ENCODE data around the gene ZPLD1.

ZPLD1 gene

DNA sequence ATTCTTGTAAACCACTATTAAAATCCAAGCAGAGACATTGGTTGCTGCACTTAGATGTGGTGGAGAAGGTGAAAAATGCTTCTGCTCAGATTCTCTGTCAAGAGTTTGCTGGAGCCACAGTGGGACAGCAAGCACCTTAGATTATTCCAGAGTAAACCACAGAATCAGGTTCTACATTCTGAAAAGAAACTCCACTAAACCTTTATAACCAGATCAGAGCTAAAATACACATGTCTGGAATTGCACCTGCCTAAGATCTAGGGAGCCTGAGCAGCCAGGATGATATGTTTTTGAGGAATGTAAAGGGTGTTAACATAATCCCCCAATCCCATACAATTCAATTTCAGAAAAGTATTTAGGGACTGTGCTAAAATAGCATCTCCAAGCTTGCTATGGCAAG is at the start of gene ZPLD1:
TSS of gene ZPLD1 (plus strand) at position 301 of the 400 bp plus-strand sequence. CDS start 3,473 bp downstream, outside the sequence.
- Histone ChIP-seq H3K4me2 (ENCODE audit: low read depth, low read length, poor library complexity, severe bottlenecking) (no peak within 1 kb of the TSS), H3K79me2 (ENCODE audit: insufficient read depth, low read length) (no peaks in the 10 kb centered on the region), H3K9me3 (ENCODE audit: insufficient read depth, low read length) (no peaks in the 10 kb centered on the region), H3K27ac (ENCODE audit: low read depth, low read length) (no peak within 1 kb of the TSS), H3K9ac (ENCODE audit: low read length) (no peak within 1 kb of the TSS), H3F3A (ENCODE audit: insufficient read depth) (no peaks in the 10 kb centered on the region), H4K20me1 (ENCODE audit: low read depth, low read length) (no peaks in the 10 kb centered on the region), H3K9me2 (replicated peaks; ENCODE audit: insufficient read depth, low read length) (no peaks in the 10 kb centered on the region), H3K4me3 (ENCODE audit: insufficient read depth, low read length, poor library complexity, severe bottlenecking) (no peak within 1 kb of the TSS), H2AFZ (ENCODE audit: low read depth, low read length, severe bottlenecking) (no peak within 1 kb of the TSS), H3K27me3 (ENCODE audit: low read length) (no peaks in the 10 kb centered on the region), H3K36me3 (ENCODE audit: low read length) (no peaks in the 10 kb centered on the region)
- TF ChIP-seq, protein P1, sequence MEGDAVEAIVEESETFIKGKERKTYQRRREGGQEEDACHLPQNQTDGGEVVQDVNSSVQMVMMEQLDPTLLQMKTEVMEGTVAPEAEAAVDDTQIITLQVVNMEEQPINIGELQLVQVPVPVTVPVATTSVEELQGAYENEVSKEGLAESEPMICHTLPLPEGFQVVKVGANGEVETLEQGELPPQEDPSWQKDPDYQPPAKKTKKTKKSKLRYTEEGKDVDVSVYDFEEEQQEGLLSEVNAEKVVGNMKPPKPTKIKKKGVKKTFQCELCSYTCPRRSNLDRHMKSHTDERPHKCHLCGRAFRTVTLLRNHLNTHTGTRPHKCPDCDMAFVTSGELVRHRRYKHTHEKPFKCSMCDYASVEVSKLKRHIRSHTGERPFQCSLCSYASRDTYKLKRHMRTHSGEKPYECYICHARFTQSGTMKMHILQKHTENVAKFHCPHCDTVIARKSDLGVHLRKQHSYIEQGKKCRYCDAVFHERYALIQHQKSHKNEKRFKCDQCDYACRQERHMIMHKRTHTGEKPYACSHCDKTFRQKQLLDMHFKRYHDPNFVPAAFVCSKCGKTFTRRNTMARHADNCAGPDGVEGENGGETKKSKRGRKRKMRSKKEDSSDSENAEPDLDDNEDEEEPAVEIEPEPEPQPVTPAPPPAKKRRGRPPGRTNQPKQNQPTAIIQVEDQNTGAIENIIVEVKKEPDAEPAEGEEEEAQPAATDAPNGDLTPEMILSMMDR (IDR thresholded peaks at IDR 0.05; ENCODE audit: insufficient read depth, low read length, poor library complexity, severe bottlenecking), result no peak
- TF ChIP-seq EZH2phosphoT487 (conservative IDR thresholded peaks at IDR 0.05; ENCODE audit: low read length), result no peak

DNA sequence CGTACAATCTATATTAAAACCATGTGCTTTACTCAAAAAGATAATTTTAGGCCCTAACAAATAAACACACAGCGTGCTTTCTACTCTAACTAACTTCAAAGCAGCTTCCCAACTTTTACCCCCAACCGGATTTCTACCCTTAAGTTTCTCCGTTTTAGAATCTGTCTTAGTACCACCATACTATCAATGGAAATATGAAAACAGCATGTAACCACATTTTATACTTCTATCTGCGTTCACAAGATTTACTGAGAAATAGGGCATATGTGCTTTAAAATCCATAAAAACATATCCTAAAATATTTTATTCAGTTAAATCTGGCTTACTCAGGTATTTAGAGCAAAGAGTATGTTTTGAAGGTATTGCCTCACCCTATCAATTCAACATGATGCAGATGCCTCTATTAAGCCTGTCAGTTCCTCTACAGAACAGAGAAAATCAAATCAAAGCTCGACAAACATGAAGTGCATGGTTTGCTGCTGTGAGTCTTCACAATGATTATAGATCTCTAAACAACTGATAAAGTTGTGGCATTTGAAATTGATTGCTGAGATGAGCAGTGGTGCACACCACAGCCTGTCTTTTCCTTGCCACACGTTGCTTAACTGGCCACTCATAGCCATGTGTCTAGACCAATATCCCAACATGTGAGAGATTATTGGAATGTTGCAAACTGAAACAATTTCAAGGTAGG is 44.5 kb upstream of the ZPLD1 start:
- H3K27me3 ChIP-seq (ENCODE audit: low read length), result no peaks in the 10 kb centered on the region
- no peaks in the 10 kb centered on the region for H3K9me2 ChIP-seq (replicated peaks; ENCODE audit: insufficient read depth, low read length)
- TF ChIP-seq, protein P1 (IDR thresholded peaks at IDR 0.05; ENCODE audit: insufficient read depth, low read length, poor library complexity, severe bottlenecking), result no peak
- TF ChIP-seq EZH2phosphoT487 (conservative IDR thresholded peaks at IDR 0.05; ENCODE audit: low read length), result no peak
- no peak overlapping the region for H2AFZ ChIP-seq (ENCODE audit: low read depth, low read length, severe bottlenecking)
- no peak overlapping the region for H3K4me2 ChIP-seq (ENCODE audit: low read depth, low read length, poor library complexity, severe bottlenecking)
- H3K9me3 ChIP-seq (ENCODE audit: insufficient read depth, low read length), result no peaks in the 10 kb centered on the region
- H3K36me3 ChIP-seq (ENCODE audit: low read length), result no peaks in the 10 kb centered on the region
- no peak overlapping the region for H3K4me3 ChIP-seq (ENCODE audit: insufficient read depth, low read length, poor library complexity, severe bottlenecking)
- H3K79me2 ChIP-seq (ENCODE audit: insufficient read depth, low read length), result no peaks in the 10 kb centered on the region
- H3F3A ChIP-seq (ENCODE audit: insufficient read depth), result no peaks in the 10 kb centered on the region
- H4K20me1 ChIP-seq (ENCODE audit: low read depth, low read length), result no peaks in the 10 kb centered on the region
- H3K27ac ChIP-seq (ENCODE audit: low read depth, low read length), result no peak overlapping the region
- no peak overlapping the region for H3K9ac ChIP-seq (ENCODE audit: low read length)

DNA sequence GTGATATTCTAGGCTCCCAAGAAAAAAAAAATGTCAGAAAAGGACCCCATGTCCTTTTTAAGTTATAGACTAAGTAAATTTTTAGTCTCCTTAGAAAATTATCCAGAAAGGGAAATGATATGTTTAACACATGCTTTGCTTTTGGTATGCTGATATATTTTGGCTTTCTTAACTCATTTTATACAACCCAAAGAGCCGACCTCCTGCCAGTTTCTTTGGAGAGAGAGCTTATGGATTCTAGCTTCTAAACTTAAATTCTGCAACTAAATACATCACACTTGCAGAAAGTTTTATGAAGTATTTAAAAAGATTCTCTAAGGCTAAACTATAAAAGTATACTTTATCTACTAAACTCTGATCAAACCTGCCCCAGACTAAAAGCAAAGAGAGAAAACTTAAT is 43.9 kb upstream of the ZPLD1 start:
- no peaks in the 10 kb centered on the region for H4K20me1 ChIP-seq (ENCODE audit: low read depth, low read length)
- no peaks in the 10 kb centered on the region for H3F3A ChIP-seq (ENCODE audit: insufficient read depth)
- no peak overlapping the region for H3K27ac ChIP-seq (ENCODE audit: low read depth, low read length)
- H3K79me2 ChIP-seq (ENCODE audit: insufficient read depth, low read length), result no peaks in the 10 kb centered on the region
- no peak overlapping the region for H3K4me3 ChIP-seq (ENCODE audit: insufficient read depth, low read length, poor library complexity, severe bottlenecking)
- no peak for TF ChIP-seq EZH2phosphoT487 (conservative IDR thresholded peaks at IDR 0.05; ENCODE audit: low read length)
- TF ChIP-seq, protein P1 (IDR thresholded peaks at IDR 0.05; ENCODE audit: insufficient read depth, low read length, poor library complexity, severe bottlenecking), result no peak
- H3K9me2 ChIP-seq (replicated peaks; ENCODE audit: insufficient read depth, low read length), result no peaks in the 10 kb centered on the region
- H3K9me3 ChIP-seq (ENCODE audit: insufficient read depth, low read length), result no peaks in the 10 kb centered on the region
- no peaks in the 10 kb centered on the region for H3K36me3 ChIP-seq (ENCODE audit: low read length)
- no peaks in the 10 kb centered on the region for H3K27me3 ChIP-seq (ENCODE audit: low read length)
- H2AFZ ChIP-seq (ENCODE audit: low read depth, low read length, severe bottlenecking), result no peak overlapping the region
- no peak overlapping the region for H3K9ac ChIP-seq (ENCODE audit: low read length)
- no peak overlapping the region for H3K4me2 ChIP-seq (ENCODE audit: low read depth, low read length, poor library complexity, severe bottlenecking)

Data from SU-DHL-6 (cell line).